HS-27A (cell line): ENCODE data around the gene SDC3.
"Not testable (repeated sequence)": the region's sequence is repeated elsewhere in the genome, so short reads cannot be mapped to it uniquely, and the experiment has no call there.

Experiments used
- DNase-seq: peaks from one replicate; pipeline ENCODE4 v3.0.0-alpha.2; 2012; ENCODE audit warnings: low read depth, missing footprints

The SDC3 gene, protein sequence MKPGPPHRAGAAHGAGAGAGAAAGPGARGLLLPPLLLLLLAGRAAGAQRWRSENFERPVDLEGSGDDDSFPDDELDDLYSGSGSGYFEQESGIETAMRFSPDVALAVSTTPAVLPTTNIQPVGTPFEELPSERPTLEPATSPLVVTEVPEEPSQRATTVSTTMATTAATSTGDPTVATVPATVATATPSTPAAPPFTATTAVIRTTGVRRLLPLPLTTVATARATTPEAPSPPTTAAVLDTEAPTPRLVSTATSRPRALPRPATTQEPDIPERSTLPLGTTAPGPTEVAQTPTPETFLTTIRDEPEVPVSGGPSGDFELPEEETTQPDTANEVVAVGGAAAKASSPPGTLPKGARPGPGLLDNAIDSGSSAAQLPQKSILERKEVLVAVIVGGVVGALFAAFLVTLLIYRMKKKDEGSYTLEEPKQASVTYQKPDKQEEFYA

DNA sequence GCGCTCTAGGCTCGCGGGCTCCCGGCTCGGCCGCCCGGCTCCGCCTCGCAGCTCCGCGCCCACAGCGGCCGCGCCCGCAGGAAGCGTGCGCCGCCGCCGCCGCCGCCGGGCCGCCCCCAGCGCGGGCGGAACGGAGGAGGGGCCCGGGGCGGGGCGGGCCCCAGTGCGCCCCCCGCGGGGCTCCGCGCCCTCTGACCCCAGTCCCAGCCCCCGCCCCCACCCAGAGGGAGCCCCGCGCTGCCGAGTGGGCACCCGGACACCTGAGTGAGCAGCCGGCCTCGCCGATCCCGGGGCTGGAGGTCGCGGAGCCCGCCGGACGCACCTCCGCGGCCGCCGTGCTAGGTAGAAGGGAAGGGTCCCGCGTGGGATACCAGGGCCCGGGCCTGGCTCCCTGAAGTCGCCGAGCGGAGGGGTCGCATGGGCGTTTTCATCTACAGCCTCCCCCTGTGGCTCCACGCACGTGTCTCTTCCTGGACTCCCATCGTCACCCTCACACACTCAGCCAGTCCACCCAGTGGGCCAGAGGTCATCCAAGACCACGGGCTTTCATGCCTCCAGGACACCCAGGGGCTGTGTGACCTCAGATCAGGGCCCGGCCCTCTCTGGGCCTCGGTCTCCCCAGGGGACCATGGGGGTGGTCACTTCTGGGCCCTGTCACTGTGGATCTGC is at the start of gene SDC3:
Gene SDC3 (minus strand): TSS at position 63 of the 669 bp plus-strand sequence. CDS start 172 bp downstream, outside the sequence.
- no peak for DNase-seq

DNA sequence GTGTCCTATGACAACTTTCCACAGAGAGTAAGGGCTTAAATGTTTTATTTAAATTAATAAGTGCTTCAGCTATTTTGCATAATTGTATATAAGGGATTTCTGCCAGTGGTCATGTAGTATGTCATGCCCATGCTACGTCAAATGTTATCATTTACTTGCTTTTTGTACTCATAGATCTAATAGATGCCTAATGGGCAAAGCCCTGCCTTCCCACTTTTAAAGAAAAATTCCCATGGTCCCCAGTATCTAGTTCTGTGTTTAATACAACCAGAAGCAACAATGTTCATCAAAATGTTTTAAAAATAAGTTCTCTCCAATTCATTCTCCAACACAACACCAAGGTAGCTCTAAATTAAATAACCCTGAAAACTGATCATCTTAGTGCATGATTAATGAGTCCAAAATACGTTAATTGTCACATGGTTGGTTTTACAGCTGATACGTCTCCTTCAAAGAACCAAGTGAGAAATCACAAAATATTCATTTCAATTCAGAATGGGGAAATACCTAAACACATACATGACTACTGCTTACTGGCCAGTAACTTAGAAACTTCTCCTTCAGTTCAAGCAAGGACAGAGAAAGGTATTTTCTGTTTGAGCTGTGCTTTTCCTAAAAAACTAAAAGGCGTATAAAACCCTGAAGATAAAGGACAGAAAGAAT is 49.1 kb upstream of the SDC3 start:
- DNase-seq = no peak

DNA sequence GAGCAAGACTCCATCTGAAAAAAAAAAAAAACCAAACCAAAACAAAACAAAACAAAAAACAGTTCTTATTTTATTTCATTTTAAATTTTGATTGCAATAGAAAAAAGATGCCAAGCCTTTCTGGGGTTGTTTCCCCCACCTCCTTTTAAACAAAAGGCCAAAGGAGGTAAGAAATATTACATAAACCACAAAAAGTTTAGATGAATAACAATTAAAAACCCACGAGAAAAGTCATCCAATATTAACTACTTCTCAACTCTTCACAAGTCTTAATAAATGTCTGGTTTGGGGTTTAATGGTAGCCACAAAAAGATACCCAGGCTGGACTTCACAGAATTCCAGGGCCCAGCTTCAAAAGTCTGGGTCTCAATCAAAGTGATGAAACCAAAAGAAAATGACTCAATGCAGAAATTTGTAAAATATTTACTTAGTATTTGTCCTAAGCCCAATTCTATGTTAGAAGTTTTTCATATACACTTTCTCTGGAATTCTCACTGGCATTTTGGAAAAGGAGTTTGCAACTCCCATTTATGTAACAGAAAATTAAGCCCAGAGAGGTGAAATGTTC is 47.0 kb upstream of the SDC3 start:
- no peak for DNase-seq

DNA sequence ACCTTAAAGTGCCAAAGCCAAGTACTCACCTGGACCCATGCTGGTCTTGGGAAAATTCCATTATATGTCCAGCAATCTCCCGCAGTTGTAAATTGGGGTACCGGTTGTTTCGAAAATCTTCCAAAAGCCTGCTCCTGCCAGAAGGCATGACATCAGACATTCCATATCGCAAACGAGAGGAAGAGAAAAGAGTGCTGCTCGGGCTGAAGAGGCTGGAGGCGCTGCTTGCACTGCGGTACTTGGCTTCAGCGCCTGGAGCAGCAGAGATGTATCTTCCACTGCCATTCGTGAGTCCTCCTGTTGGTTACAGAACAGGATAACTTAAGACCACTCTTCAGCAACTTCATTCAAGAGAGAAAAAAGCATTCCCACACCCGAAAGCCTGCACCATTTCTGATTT is 45.1 kb upstream of the SDC3 start:
- DNase-seq = no peak

DNA sequence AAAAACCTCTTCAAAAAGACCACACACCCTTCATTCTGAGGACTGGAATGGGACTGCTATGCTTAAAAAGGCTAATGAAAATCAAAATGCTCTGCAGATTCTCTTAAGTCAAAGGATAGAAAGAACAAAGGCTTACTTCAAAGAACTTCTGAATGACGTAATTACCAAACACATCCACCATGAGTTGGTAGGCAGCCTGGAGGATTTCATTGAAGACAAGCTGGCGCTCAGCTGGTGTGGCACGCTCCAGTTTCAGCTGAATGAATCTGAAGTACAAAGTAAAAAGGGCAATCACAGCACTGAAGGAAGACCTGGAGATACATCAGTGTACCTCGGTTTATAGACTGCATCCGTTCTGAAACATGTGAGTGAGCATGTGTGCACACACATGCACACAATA is 43.5 kb upstream of the SDC3 start:
- no peak for DNase-seq

DNA sequence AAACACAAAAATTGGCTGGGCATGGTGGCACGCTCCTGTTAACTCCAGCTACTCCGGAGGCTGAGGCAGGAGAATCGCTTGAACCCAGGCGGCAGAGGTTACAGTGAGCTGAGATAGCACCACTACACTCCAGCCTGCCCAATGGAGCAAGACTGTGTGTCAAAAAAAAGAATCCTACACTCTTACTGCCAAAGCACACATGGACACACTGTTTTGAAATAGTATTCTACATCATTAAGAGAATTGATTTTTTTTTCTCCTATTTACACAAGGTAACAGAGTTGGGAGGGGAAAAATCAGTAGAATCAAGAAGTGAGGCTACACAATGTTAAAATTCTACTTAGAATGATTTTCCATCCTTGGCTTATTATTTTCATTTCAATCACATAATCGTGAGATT is 42.1 kb upstream of the SDC3 start:
- DNase-seq = no peak

DNA sequence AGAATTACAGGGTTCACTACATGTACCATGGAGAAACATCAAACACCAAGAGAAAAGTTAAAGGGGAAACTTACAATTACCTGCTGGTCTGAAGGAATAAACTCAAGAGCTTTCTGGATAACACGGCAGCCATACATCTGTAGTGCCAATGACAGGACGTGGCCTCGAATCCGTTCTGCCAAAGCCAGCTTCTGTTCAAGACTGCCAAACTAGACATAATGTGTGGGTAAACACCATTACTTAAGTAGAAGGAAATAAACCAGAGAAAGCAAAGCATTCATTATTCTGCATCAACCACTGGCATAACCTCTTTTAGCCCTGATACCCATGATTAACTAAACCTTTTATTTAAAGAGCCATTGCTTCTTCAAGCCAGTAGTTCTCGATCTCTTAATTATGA is 41.5 kb upstream of the SDC3 start:
- no peak for DNase-seq

DNA sequence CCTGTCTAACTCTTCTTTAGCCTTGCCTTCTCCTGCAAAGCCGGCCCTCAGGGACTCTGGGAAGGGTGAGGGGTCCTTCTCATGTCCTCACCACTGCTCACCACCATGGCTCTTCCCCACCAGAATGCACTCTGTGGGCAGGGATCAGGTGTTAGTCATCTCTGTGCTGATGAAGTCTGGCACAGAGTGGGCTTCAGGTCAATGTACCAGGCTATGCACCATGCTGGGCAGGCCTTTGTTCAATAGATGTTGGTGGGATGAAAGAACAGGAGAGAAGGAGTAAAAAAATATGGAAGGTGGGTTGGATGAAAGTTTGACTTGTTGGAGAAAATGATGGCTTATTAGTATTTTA is 40.9 kb upstream of the SDC3 start:
- DNase-seq = not testable (repeated sequence)

DNA sequence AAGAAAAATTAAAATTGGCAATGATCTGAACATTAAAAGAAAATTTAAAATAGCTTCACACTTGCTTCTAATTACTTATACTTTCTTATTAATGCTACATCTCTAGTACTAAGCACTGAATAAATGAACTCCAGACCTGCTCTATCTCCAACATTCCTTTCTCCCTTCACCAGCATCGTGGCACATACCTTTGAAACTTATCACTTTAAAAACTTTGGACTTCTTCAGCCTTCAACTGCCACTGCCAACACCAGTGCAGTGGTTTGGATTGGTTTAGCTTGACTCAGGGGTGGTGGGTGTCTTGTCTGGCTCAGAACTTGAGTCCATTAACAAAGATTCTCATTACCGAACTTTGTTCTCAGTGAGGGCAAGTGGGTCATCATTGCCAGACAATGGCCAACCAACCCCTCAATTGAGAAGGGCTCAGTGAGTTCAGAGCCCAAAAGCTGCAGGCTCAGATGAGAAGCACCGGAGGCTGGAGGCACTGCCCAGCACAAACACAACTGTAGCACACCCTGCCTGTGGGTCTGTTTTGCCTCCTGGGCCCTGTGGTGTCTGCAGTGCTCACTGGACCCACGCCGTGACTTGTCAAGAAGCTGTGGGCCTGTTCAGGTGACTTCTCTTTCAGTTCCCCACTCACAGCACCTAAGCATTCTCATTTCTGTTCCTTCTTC is 40.4 kb upstream of the SDC3 start:
- not testable (repeated sequence) for DNase-seq

DNA sequence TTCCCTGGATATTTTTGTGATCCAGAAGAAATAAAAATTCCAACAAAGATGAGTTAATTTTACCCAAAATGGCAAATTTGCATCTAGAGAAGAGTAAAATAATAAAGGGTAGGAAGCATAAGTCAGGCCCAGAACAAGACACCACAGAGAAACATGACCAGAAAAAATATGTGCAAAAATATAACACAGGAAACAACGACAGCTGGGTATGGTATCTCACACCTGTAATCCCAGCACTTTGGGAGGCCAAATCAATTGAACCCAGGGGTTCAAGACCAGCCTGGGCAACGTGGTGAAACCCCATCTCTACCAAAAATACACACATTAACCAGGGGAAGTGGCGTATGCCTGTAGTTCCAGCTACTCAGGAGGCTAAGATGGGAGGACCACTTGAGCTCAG is 39.7 kb upstream of the SDC3 start:
- no peak for DNase-seq

DNA sequence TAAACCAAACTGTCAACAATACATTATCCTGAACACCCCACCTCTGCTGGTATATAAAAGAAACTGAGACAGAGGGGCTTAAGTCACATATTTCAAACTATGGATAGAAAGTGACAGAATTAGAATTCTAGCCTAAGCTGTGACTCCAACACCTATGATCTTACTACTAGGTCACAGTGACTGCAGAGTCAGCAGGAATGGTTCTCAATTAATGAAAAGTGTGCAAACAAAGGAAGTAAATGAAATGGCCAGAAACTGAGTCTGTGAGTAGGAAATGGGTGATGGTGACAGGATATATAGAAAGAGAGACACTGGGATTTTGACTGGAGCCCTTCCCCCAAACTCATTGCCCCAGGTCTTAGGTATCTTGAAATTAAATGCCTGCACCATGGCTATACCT is 38.7 kb upstream of the SDC3 start:
- DNase-seq = no peak

DNA sequence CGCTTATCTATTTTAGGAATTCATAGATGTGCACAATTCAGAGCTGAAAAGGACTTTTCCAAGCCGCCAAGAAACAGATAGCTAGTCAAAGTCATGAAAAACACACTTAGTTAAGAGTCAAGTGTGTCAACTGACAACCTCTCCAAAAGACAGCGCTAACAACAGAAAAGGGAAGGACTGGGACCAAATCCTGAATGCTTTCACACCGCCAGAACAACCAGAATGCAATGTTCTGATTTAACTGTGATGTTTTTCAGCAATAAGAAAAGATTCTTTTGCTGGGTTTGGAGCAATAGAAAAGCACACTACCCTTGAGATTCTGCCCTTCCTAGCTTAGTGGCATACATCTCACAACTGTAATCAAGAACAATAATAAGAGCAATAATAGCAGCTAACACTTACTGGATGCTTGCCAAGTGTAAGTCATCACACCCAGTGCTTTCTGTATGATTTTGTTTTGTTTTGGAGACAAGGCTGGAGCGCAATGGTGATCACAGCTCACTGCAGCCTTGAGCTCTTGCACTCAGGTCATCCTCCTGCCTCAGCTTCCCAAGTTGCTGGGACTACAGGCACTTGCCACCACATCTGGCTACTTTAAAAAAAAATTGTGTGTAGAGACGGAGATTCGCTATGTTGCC is 33.9 kb upstream of the SDC3 start:
- no peak for DNase-seq

DNA sequence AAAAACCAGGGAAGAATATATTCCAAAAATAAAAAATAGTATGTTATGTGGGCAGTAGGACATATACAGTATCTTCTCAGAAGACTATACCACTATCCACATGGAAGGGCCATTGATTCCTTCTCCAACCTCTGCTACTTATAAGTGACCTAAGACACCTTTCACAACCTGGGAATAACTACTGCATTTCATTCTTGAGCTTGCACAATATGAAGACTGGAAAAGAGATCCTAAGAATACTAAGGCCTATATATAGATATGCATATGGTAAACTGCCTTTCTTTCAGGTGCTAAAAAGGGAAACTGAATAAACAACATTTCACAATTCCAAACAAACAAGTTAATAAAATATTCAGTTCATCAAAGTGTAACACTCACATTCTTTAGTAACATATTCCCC is 32.0 kb upstream of the SDC3 start:
- no peak for DNase-seq

DNA sequence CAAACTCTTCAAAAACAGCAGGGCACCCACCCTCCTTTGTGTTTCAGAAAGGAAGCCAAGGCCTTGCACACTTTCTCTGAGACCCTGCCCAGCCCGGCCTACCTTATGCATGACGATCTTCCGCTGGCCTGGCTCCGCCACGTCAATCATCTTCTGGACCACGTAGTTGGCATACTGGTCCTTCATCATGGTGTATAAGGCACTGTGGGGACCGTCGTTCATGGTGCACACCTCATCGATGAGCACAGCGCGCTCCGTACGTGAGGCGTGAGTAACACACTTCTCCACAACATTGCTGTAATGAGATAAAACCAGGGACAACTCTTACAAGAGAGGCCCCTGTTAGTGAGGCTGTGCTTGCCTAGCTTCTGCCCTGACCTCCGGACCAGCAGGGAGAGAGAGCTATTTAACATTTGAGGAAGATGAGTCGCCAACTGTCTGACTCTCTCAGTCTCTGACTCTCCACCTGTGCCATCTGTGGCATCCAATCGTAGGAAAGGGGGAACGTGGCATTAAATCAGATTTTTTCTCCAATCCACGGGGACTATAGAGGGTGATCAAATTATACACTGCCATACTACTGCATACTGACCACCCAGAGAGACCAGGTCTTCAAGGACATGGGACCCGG is 28.1 kb upstream of the SDC3 start:
- DNase-seq = no peak

DNA sequence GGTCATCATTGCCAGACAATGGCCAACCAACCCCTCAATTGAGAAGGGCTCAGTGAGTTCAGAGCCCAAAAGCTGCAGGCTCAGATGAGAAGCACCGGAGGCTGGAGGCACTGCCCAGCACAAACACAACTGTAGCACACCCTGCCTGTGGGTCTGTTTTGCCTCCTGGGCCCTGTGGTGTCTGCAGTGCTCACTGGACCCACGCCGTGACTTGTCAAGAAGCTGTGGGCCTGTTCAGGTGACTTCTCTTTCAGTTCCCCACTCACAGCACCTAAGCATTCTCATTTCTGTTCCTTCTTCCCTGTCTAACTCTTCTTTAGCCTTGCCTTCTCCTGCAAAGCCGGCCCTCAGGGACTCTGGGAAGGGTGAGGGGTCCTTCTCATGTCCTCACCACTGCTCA is 27.2 kb upstream of the SDC3 start:
- not testable (repeated sequence) for DNase-seq

DNA sequence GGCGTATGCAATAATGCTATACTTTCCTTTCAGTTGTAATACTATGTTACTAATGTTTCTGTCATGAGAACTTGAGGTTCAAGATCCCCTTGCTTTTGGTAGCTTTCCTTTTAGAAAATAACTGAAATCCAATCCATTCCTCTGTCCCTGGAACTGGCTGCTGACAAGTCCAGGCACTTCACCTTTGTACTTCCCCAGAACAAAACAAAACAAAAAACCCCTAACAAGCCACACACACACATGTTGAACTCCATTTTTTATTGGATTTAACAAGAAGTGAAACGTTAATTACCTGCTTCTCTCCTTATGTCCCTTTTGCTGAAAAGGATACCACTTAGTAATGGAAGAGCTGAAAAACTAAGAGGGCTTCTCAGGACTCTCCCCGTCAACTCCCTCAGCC is 26.1 kb upstream of the SDC3 start:
- no peak for DNase-seq

DNA sequence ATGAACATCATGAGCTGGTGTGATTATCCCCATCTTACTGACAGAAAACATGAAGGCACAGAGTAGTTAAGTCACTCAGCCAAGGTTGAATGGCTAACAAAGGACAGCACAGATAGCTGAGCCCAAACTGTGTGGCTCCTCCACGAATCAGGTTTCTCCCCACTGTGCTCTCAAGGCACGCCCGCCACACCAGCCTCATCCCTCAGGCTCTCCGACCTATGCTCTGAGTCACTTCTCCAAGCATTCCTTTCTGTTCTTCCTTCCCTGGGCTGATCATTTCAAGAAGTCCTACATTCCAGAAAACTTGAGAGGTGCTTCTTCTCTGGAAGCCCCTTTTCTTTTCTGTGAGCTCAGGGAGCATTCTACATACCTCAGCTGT is 25.3 kb upstream of the SDC3 start:
- no peak for DNase-seq

DNA sequence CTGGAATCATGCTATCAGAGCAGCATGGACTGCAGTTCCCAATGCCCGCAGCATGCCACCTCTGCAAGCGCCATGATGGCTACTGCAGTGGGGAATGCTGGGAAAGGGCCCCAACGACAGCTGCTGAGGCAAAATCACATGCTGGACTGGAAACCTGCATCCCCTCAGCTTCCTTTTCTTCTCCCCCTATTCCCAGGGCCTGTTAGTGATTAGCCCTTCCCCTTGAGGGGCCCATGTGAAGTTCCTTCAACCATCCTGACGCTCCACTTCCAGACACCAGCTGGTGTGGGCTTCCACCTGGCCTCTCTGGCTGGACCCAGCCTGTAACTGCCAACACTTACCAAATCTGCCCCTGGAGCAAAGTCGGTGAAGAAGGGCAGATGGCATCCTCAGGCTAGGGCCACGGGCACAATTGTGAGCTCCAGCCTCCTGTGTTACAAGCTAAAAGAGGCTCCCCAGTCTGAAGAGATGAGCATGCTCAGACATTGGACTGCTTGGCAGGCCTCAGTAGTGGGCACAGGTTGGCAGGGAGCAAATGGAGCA is 22.1 kb upstream of the SDC3 start:
- DNase-seq = no peak

DNA sequence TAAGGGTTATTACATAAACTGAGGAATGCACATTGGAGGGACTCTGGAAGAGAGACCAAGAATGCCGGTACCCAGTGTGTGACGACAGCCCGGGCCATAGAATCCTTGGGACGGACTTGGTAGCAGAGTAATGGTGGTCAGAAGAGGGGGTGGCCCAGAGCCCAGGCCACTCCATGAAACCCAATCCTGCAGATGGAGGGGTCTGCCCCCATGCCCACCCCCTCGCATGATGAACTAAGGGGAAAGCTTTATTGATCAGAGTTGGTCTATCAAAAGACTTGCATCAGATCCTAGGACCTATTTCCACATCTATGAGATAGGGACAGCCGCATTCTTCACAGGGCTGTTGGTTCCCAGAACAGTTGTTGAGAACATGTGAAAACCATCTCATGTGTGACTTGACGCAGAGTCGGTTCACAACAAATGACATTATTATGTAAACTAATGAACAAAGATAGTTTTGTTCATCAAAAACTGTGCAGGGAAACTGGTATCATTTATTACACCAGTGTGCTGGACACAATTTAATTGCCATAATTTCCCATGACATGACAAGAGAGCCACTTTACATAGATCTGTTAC is 21.5 kb upstream of the SDC3 start:
- no peak for DNase-seq

DNA sequence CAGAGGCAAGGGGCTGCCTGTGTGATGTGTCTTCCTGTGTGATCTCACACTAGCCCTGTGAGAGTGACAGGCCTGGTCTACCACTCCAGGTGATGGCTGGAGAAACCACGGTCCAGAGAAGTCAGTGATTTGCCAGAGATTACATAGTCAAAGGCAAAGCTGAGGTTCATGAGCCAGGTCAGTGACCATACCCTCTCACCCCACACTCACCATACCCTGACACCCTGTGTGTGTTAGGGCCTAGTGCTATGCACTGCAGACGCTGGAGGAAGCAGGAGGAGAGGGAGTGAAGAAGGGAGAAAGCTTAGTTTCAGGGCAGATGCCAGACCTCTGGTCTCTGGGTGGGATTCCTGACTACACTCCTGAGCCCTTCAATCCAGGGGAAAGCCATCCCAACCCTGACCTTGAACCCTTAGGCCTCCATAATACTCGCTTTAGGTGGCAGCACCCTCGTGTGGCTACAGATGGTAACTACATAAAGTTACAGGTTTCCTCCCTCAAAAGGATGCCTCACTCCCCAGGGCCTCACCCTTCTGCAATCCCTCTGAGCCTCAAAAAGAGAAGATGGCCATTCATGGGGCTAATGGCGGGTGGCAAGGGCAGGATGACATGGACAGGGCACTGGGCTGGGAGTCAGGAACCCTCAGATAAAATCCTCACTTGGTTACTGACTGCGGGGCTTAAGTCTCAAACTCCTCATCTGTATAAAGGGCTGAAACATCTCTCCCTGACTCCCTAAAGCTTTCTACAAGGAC is 20.8 kb upstream of the SDC3 start:
- DNase-seq = no peak
